HL-60 (cell line): Measurements from ENCODE around the gene ZMYM2.
A peak's percentile ranks its signal among the peaks of the same experiment; 100 is the strongest.

Source experiments
- DNase-seq, 2 experiments: peaks; one replicate each; pipeline ENCODE4 v3.0.0-alpha.2; 2010 to 2020; ENCODE audit warnings: low read depth in 1 of 2, low spot score in 1 of 2
- H3K27ac ChIP-seq: fragments of 250-450 bp; sonication (Bioruptor Pico); replicated peaks from 2 replicates; pipeline ENCODE4 v1.5.1; 2020; ENCODE audit warnings: mild to moderate bottlenecking, moderate library complexity
- H3K27me3 ChIP-seq: fragments of 250-450 bp; sonication (Bioruptor Pico); 2 replicates; pipeline ENCODE4 v1.5.1; 2021; ENCODE audit warnings: mild to moderate bottlenecking, moderate library complexity; ENCODE audit not compliant: insufficient read depth, poor library complexity, severe bottlenecking
- H3K4me3 ChIP-seq: replicated peaks from 2 replicates; pipeline ENCODE4 v1.5.1; 2011; ENCODE audit warnings: mild to moderate bottlenecking, control low read depth, low read length; ENCODE audit not compliant: insufficient read depth
- CTCF ChIP-seq: IDR thresholded peaks from one replicate; pipeline ENCODE4 v1.5.1; 2011; ENCODE audit warnings: low read length, control low read depth, inconsistent platforms; ENCODE audit not compliant: insufficient read depth
- GABPA ChIP-seq: IDR thresholded peaks from 2 replicates; pipeline ENCODE4 v1.6.1; 2012; ENCODE audit warnings: low read depth
- POLR2AphosphoS5 ChIP-seq: IDR thresholded peaks from 2 replicates; pipeline ENCODE4 v1.6.1; 2012; ENCODE audit warnings: low read depth
- REST ChIP-seq: IDR thresholded peaks from 2 replicates; pipeline ENCODE4 v1.6.1; 2012; ENCODE audit warnings: low read depth; ENCODE audit not compliant: insufficient replicate concordance
- SPI1 ChIP-seq: IDR thresholded peaks from 2 replicates; pipeline ENCODE4 v1.6.1; 2012; ENCODE audit warnings: low read depth, mild to moderate bottlenecking, borderline replicate concordance

The ZMYM2 gene

GRCh38 chr13:19960653-19960976 lies 2.1 kb downstream of the ZMYM2 start:
- Histone ChIP-seq H3K4me3 (peak overlapping the region; percentile 17), H3K27me3 (no peaks in the 10 kb centered on the region), H3K27ac (0 out of 2 replicates have a peak overlapping the region, but pooled peaks have one; percentile 3)
- DNase-seq: no peak
- TF ChIP-seq REST (no peak), CTCF (no peak), SPI1 (no peak), GABPA (no peak), POLR2AphosphoS5 (no peak)

DNA sequence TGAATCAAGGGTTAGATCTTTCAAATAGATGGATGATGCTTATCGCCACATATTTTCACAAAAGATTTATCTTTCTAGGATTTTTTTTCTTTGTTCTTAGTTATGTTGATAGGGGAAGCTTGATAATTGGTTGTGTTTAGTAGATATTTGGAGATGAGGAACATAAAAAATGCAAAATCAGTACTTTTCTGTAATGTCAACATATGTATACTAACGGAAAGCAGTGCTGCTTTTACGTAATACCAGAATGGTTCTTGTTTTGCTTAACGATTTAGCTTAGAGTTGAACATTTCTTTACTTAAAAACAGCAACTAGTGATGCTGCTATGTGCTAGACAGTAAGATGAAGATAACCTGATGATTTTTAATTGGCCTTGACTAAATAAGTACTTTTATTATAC lies 3.0 kb downstream of the ZMYM2 start:
- TF ChIP-seq POLR2AphosphoS5: no peak
- TF ChIP-seq CTCF: no peak
- no peak for TF ChIP-seq REST
- no peak for TF ChIP-seq GABPA
- no peak for TF ChIP-seq SPI1
- H3K4me3 ChIP-seq: no peak overlapping the region
- H3K27me3 ChIP-seq: no peaks in the 10 kb centered on the region
- DNase-seq: peak in 1 of 2 experiments; percentile 45
- no peak overlapping the region for H3K27ac ChIP-seq

GRCh38 chr13:19961924-19962323 lies 3.4 kb downstream of the ZMYM2 start:
- H3K27me3 ChIP-seq: no peaks in the 10 kb centered on the region
- H3K27ac ChIP-seq: no peak overlapping the region
- no peak overlapping the region for H3K4me3 ChIP-seq
- TF ChIP-seq SPI1 (no peak), POLR2AphosphoS5 (no peak), CTCF (no peak), REST (no peak), GABPA (no peak)
- DNase-seq: no peak
